Measurements from ENCODE around the gene TCP11L2.

DNA sequence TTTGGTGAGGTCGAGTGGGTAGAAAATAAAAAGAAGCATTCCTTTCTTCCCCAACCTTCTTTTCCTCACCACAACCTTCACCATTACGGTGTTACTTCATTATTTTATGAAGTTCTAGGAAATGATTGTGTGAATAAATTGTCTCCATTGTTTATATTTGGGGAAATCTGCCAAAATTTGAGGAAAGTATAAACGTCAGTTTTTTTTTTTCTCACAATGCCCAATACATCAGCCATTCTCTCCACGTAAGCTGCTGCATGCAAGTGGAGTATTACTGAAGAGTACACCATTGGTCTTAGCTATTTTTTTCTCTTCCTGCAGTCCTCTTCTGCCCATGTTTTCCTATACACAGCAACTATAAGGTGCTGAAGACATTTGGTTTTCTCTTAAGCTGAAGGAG lies 45.9 kb downstream of the TCP11L2 start:
- TF ChIP-seq, protein P1, sequence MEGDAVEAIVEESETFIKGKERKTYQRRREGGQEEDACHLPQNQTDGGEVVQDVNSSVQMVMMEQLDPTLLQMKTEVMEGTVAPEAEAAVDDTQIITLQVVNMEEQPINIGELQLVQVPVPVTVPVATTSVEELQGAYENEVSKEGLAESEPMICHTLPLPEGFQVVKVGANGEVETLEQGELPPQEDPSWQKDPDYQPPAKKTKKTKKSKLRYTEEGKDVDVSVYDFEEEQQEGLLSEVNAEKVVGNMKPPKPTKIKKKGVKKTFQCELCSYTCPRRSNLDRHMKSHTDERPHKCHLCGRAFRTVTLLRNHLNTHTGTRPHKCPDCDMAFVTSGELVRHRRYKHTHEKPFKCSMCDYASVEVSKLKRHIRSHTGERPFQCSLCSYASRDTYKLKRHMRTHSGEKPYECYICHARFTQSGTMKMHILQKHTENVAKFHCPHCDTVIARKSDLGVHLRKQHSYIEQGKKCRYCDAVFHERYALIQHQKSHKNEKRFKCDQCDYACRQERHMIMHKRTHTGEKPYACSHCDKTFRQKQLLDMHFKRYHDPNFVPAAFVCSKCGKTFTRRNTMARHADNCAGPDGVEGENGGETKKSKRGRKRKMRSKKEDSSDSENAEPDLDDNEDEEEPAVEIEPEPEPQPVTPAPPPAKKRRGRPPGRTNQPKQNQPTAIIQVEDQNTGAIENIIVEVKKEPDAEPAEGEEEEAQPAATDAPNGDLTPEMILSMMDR (IDR thresholded peaks at IDR 0.05): no peak
- TF ChIP-seq POLR2A (IDR thresholded peaks at IDR 0.05): no peak

Data from testis (tissue), 2 donors.